GM03348 (cell line): Measurements from ENCODE around the gene PAFAH1B1.
"Not testable (repeated sequence)": the region's sequence is repeated elsewhere in the genome, so short reads cannot be mapped to it uniquely, and the experiment has no call there.

Source experiments
- DNase-seq: peaks from one replicate; pipeline ENCODE4 v3.0.0; 2012; ENCODE audit warnings: low spot score

Gene PAFAH1B1

DNA sequence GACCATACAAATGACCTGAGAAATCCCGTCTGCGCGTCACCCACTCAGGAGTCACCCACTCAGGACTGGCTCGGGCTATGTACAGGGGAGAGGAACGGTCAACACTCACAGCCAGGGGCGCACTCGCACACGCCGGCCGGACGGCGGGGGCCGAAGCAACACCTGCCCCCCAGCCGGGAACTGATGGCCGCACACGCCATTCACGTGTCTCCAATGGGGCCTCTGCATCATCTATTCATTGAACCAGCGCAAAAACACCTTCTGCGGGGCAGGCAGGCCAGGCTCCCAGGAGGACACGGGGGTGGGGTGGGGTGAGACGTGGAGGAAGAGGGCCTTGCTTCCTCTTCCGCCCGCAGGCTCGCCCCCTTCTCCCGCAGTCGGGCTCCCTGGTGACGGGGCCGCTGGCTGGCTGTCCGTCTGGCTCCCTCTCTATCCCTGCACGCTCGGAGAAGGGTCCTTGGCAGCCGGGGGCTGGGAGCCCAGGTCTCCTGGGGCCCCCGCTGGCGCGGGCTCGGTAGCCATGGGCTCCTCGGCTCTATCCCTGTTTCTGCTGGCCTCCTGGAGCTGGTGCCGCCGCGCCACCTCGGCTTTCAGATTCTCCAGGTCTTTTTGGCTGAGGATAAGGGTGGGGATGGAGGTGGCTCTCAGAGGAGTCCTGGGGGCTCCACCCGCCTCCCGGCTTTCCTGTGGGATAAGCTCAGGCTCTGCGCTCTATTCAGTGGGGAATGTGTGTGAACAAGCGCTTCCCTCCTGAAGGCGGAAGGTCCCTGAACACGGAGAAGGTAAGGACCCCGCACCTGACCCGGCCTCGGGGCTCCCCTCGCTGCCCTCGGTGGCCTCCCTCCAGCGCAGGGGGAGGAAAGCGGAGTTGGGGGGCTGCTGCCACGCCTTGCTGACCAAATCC, 97.0 kb downstream of the PAFAH1B1 start:
- peak; percentile 9 for DNase-seq

DNA sequence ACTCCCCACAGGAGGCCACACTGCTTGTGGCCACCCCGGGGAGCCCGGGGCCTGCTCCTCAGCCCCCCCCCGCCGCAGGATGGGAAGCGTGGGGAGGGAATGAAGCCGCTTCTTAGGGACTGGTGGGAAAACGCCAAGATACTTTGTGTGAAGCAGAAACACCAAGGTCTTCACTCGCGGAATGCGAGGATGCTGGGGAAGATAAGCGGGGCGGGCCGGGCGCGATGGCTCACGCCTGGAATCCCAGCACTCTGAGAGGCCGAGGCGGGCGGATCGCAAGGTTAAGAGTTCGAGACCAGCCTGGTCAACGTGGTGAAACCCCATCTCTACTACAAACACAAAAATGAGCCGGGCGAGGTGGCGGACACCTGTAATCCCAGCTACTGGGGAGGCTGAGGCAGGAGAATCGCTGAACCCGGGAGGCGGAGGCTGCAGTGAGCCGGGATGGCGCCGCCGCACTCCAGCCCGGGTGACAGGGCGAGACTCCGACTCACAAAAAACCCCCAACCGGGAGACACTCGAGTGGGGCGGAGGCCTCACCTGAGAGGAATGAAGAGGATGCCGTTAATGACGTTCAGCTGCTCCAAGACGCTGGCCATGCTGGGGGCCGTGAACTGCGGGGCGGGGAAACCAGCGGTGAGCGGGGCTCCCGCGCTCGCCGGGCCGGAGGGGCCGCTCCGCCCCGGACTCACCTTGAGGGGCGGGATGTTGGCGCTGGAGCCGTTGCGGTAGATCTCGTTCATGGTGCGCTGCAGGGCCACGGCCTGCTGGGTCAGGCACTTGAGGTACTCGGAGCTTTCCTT, 97.8 kb downstream of the PAFAH1B1 start:
- DNase-seq, result no peak

DNA sequence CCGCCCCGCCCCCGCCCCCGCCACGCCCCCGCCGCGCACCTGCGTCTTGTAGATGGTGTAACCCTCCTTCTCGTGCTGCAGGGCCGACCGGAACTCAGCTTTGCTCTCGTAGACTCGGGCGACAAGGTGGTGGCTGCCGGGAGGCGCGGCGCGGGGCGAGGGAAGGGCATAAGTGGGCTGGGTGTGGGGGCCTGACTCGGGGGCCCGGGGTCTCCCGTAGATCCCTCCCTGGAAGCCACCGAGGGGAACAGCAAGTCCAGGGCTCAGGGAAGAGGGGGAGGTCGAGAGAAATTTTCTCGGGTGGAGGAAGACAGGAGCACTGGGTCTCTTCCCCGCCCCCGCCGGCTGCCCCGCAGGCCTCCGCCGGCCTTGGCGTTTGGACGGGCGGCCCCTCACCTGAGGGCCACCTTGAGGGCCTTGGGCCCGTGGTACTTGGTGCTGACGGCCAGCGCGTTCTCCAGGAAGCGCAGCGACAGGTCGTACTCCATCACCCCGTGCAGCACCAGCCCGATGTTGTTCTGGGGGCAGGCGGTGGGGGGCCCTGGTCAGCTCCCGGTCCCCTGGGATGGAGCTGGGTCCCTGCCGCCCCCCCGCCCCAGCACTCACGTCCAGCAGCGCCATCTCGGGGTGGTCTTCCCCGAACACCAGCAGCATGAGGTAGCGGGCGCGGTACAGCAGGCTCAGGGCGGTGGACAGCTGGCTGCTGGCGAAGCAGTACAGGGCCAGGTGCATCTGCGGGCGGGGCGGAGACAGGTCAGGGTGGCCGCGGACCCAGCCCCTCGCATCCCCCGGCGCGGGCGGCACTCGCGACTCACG, 98.7 kb downstream of the PAFAH1B1 start:
- no peak for DNase-seq

DNA sequence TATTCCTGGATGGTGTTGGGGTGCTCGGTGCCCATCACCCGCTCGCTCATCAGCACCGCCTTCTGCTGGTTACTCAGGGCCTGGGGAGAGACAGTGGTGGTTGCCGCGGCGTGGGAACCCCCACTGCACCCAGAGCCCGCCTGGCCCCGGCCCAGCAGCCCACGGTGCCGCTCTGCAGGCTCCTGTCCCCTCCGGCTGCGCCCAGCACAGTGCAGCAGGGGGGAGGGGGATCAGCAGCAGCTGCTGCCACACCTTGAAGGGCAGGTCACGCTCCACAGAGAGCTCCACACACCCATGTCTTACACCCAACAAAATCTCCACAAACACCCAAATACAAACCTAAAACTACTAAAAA, 99.3 kb downstream of the PAFAH1B1 start:
- no peak for DNase-seq

DNA sequence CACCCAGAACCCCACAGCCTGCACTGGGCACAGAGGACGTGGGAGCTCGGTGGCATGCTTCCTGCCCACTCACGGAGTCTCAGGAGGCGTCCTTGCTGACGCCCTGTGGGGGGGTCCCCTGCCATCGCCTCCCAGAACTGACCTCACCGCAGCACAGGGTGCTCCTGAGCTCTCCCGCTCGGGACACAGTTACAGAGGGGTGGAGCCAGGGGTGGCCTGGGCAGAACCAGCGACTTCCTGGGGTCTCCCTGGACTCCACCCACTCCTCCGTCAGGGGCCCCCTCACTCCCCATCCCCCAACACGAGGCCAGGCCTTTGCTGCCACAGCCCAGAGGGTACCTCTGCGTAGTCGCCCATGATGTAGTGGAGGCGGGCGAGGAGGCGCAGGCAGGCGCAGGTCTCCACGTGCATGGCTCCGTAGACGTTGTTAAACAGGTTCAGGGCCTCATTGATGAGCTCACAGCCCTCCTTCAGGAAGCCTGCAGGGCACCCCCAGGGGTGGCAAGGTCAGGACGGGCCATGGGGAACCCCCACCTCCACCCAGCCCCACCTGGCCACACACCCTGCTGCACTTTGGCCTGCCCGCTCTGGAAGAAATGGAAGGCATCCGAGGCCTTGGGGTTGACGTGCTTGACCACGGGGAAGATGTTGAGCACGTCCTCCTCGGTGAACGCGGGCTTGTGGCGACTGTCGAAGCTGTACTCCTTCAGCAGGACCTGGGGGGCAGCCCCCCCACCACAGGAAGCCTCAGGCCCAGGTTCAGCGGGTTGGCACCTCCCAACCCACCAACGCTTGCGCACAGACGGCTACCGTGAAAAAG, 100.3 kb downstream of the PAFAH1B1 start:
- peak; percentile 5 for DNase-seq

DNA sequence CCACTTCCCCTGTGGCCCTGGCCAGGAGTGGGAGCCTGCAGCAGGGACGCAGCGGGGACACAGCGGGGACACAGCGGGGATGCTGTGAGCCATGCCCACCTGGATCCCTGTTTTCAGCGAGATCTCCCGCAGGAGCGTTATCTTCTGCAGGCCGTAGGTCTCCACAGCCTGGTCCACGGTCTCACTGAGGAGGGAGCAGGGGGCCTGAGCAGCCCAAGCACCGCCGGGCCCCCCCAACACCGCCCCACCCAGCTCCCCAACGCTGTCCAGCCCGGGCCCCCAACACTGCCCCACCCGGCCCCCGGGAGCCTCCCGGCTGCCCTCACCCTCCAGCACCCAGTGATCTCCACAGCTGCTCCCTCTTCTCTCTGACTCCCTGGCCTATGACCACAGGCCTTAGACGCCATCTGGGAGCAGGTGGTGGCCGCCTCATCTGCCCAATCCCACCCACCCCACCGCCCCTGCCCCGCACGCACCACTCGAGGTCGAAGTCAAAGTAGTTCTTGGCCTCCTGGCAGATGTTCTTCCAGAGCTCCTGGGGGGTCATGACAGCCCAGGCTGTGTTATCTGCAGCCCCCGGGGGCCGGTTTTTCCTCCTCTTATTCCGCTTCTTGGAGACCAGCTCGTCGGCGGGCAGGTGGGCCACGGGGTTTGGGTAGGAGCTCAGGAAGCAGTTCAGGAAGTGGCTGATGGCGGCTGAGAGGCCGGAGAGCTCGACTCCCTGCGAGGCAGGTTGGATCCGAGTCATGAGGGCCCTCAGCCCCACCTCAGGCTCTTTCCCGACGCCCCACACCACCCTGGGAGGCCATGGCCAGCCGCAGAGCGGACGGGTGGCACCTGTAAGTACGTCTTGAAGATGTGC, 101.2 kb downstream of the PAFAH1B1 start:
- peak; percentile 9 for DNase-seq

DNA sequence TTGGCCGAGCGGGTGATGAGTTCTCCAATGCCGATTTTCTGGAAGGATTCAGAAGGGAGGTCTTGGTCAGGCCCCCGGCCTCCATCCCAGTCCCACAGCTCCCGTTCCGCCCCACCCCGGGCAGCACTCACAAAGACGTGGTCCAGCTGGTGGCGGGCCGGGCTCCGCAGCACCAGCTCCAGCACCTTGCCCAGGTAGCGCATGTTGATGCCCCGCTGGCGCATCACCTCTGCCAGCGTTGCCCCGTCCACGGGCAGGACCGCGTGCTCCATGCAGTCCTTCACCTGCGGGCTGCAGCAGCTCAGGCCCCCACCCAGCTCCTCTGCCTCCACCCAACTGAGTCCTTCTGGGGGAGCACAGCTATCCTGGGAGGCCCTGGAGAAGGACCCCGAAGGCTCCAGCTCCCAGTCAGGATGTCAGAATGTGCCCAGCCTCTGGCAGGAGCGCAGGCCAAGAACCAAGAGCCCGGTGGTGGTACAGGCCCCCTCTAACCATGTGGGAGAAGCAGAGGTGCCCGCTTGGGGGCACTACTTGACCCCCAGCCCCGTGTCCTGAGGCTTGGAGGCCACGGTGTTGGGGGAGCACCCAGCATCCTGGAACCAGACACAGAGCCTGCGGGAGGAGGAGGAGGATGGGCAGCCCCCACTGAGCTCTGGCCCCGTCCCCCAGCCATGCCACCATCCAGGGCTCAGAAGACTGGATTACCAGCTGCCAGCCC, 101.9 kb downstream of the PAFAH1B1 start:
- no peak for DNase-seq

DNA sequence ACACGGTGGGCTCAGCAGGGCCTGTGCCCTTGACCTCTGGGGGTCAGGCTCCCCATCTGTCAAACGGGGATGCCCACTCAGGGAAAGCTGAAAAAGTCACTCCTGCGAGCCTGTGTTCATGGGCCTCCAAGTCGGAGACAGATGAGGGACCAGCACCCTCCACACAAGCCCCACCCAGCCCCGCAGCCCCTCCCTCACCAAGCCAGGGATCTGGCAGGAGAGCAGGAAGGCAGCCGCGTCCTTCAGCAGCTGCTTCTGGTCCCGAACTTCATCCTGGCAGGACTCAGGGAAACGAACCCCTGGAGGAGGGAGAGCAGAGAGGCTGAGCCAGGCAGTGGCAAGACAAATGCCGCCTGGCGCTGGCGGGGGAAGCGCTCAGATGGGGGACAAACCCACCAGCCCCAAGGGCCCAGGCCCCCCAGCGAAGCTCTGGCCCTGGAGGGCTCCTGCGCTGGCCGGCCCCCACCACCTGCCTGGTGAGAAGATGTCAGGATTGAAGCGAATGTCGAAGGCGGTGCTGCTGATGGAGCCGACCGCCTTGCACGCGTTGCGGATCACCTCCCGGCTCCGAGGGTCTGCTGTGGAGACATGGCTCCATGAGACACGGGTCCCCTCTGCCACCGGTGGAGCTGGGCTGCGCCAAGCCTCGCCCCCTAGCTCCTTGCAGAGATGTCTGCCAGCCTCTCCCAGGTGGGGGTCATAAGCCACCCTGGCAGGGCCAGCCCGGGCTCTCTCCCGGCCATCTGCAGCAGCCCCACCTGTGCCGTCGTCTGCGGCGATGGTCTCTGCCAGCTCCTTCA, 102.7 kb downstream of the PAFAH1B1 start:
- DNase-seq, result peak; percentile 4

DNA sequence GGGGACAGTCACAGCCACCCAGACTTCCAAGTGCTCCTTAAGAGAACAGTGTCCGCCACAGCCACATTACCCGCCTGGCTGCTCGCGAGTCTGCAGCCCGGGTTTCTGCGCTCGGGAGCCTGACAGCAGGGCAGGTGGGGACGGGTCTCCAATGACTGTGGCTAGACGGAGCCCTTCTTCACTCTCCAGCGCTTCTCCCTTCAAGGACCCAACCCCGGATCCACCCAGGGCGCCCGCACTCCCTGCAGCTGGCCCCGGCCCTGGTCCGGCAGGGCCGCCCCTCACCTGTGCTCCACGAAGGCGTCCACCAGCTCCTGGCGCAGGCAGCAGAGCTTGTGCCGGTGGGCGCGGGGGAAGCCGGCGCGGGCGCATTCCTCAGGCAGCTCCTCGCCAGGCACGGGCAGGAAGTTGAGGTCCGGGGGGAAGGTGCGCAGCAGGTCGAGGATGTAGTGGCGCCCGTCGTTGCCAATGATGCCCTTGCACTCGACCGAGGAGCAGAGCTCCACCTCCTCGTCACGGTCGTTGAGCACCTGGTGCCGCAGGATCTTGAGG, 104.2 kb downstream of the PAFAH1B1 start:
- peak; percentile 4 for DNase-seq

DNA sequence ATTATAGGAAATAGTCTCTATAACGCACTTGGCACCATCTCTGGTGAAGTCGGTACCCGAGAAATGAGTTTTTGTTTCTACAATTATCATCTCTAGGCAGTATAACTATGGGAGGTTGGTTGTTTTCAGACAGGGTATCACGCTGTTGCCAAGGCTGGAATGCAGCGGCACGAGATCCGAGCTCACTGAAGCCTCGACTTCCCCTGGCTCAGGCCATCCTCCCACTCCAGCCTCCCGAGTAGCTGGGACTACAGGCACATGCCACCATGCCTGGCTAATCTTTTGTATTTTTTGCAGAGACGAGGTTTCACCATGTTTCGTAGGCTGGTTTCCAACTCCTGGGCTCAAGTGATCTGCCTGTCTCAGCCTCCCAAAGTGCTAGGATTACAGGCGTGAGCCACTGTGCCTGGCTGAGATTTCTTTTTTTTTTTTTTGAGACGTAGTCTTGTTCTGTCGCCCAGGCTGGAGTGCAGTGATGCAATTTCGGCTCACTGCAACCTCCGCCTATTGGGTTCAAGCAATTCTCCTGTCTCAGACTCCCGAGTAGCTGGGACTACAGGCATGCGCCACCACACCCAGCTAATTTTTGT, 105.9 kb downstream of the PAFAH1B1 start:
- DNase-seq, result not testable (repeated sequence)

DNA sequence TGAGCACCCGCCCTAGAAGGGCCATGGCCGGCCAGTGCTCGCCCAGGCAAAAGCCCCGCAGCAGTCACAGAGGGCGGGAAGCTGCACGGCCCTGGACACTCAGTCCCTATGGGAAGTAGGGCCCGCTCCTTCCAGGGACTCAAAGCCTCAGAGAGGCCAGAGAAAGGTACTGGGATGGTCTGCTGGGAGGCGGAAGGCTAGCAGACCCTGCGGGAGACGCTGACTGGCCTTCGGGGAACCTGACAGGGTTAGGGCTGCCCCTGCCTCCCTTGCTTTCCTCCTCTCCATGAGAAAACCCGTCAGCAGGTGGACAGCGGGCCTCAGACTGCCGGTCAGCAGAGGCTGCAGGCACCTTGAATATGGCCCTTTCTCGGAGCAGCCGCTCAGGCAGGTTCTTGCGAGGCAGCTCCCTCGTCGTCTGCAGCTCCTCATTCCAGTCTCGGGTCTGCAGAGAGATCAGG, 106.6 kb downstream of the PAFAH1B1 start:
- no peak for DNase-seq

DNA sequence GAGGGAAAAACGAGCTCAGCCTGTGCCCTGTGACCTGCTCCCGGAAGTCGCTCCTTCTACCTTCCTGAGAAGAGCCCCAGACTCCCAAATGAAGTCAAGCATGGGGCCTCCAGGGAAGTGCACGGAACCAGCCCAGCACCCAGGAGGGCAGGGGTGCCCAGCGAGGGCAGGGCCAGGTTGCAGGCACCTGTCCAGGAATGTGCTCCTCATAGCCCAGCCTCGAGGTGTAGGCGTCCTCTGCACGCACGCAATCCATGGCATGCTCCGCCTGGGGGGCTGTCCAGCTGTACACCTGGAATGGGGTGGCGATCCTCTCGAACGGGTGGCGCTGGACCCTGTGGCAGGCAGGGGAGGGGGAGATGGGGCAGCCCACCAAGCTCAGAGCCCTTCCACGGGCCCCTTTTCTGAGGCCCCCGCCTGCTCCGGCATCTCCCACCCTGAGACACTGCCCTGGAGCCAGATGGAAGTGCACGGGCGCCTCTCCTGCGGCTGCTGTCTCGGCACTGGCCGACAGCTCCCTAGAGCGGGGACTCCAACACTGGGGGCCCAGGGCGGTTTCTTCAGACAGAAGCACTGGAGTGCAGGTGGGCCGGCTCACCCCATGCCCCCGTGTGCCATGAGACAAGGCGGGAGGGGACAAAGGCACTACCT, 107.2 kb downstream of the PAFAH1B1 start:
- no peak for DNase-seq

DNA sequence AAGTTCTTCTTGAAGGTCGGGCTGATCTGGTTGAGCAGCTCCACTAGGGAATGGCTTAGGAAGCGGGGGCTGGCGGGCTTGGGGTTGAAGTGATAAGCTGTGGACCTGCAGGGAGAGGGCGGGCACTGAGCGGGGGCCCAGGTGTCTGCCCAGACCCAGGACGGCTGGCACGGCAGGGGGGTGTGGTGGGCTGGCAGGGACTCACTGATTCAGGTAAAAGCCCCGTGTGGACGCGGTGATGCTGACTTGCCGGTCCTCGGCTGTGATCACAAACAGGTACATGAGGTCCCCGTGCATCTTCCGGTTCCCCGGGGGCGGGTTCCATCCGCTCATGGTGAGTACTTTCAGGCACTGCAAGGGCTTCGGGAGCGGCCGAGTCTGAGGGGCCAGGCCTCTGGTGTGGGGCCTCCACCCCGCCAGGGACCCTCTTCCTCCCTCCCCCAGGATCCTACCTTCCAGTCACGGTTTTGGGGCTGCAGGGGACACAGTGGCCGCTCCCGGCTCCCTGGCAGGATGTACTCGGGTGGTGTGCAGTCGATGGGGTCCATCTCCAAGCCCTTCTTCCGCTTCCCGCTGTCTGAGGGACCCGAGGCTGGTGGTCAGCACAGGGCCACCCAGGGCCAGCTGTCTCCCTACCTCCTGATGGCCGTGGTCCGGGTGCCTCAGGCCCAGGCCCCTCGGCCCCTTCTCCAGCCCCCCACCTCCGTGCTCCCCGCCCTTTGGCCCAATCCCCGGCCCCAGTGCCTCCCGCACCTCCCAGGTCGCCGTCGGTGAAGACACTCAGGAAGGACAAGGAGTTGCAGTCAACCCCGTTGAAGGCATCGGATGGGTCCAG, 107.9 kb downstream of the PAFAH1B1 start:
- DNase-seq, result no peak

DNA sequence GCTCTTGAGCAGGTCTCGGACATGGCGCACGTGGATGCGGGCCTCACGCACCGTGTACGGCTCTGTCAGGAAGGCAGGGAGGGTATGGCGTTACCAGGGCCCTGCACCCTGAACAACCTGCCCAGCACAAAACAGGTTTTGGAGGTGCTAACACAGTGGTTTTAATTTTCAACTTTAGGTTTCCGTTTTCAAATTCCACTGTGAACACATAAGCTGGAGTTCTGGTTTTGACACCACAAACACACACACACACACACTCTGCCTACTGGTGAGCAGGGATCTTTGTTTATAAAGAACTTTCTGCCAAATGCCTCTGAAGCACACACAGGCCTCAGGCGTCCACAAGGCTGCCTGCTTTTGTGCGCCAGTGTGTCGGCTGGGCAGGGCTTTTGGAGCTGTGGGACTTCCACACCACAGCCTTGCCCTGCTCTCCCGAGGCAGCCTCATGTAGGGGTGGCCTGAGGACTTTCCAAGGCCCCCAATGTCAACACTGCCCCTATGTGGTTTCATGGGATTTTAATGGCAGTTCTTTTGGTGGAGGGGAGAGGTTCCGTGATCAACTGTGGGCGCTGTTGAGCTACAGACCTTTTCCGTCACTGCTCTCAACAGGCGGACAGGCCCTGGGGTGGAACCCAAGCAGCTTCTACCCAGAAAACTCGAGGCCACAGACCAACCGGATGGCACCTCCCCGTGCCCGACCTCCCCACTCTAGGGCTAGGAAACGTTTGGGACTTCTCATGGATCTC, 108.7 kb downstream of the PAFAH1B1 start:
- DNase-seq, result no peak

DNA sequence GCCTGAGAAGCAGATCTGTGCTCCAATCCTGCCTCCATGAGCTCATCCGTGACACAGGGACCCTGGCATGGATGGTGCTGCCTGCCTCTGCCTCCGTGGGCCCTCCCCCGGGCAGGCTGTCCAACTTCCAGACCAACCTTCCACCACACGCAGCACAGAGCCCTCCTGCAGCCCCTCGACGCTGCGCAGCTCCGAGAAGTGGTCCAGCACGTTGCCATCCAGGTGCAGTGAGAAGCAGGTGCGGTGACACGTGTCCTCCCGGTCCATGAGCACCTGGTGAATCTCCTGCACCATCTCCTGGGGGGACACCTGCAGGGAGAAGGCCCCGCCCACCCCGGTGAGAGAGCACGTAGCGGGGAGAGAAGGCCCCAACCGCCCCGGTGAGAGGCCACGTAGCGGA, 109.7 kb downstream of the PAFAH1B1 start:
- no peak for DNase-seq

DNA sequence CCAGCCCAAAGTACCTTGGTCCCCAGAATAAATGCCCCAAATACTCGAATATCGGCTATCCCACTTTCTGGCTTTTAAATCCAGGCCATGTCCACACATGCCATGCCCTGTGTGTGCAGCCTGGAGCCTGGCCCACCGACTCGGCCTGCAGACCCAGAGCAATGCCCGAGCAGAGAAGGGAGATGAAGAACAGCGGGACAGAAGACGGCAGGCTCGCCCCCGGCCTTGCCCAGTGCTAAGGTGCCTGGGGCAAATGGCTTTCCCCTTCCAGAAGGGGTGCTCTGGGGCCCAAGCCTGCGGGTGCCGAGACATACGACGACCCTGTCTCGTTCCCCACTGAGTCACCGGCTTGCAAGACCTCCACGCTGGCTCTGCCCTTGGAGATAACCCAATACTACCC, 110.2 kb downstream of the PAFAH1B1 start:
- DNase-seq, result no peak
